NOMO-1 treated with dmso at 0.1 percent for 144 hours (cell line): Measurements from ENCODE around the gene SF3B1.
"Not testable (repeated sequence)": the region's sequence is repeated elsewhere in the genome, so short reads cannot be mapped to it uniquely, and the experiment has no call there.

ENCODE experiments used
- DNase-seq: peaks from one replicate; lab custom pipeline; 2025; ENCODE audit not compliant: unreplicated experiment; lab: John Stamatoyannopoulos, UW

Gene SF3B1

GRCh38 chr2:197383825-197384224, 51.0 kb downstream of the SF3B1 start:
- no peak for DNase-seq

- DNase-seq = no peak
Measured at GRCh38 chr2:197381641-197382040, 53.2 kb downstream of the SF3B1 start.

- not testable (repeated sequence) for DNase-seq
Measured at GRCh38 chr2:197379918-197380309, 54.9 kb downstream of the SF3B1 start.

- DNase-seq = not testable (repeated sequence)
Measured at GRCh38 chr2:197379308-197379917, 55.4 kb downstream of the SF3B1 start.

- DNase-seq = no peak
Measured at GRCh38 chr2:197378494-197379307, 56.1 kb downstream of the SF3B1 start.

GRCh38 chr2:197378086-197378485, 56.7 kb downstream of the SF3B1 start:
- no peak for DNase-seq

GRCh38 chr2:197377670-197378069, 57.2 kb downstream of the SF3B1 start:
- no peak for DNase-seq

GRCh38 chr2:197372592-197372991, 62.2 kb downstream of the SF3B1 start:
- no peak for DNase-seq

- not testable (repeated sequence) for DNase-seq
Measured at GRCh38 chr2:197370664-197371063, 64.2 kb downstream of the SF3B1 start.

- no peak for DNase-seq
Measured at GRCh38 chr2:197369933-197370320, 64.9 kb downstream of the SF3B1 start.

- DNase-seq = no peak
Measured at GRCh38 chr2:197369228-197369932, 65.4 kb downstream of the SF3B1 start.

GRCh38 chr2:197368412-197368811, 66.4 kb downstream of the SF3B1 start:
- no peak for DNase-seq

GRCh38 chr2:197363998-197364397, 70.8 kb downstream of the SF3B1 start:
- no peak for DNase-seq

GRCh38 chr2:197360744-197361156, 74.1 kb downstream of the SF3B1 start:
- DNase-seq = no peak

GRCh38 chr2:197359859-197360258, 75.0 kb downstream of the SF3B1 start:
- no peak for DNase-seq

GRCh38 chr2:197358931-197359330, 75.9 kb downstream of the SF3B1 start:
- DNase-seq = no peak

- DNase-seq = no peak
Measured at GRCh38 chr2:197357986-197358385, 76.8 kb downstream of the SF3B1 start.

- DNase-seq = no peak
Measured at GRCh38 chr2:197356136-197356535, 78.7 kb downstream of the SF3B1 start.

- no peak for DNase-seq
Measured at GRCh38 chr2:197354169-197354558, 80.7 kb downstream of the SF3B1 start.

GRCh38 chr2:197353393-197354168, 81.2 kb downstream of the SF3B1 start:
- no peak for DNase-seq

GRCh38 chr2:197349699-197350098, 85.1 kb downstream of the SF3B1 start:
- no peak for DNase-seq
